Activated T-helper 1 cell treated with anti-CD3 and anti-CD28 coated beads, Interleukin-12 subunit alpha, Interleukin-12 subunit beta, Interleukin-2, Interleukin-4 antibody, amounts not matched to agents 30 ng/mL and 10 ng/mL and 1 ng/mL, durations not matched to agents 14 hours and 24 hours and 36 hours (primary cell): ENCODE measurements around the gene WFS1. TPM values are rescaled to one million over a fixed set of nuclear protein-coding genes. Genes with fewer than 3 reads are reported as not detected.

Experiments used
- DNase-seq: peaks from one replicate; pipeline ENCODE4 v3.0.0; 2021; ENCODE audit warnings: low spot score
- H3K27ac Mint-ChIP-seq: one replicate; pipeline ENCODE4 v1.8.0; 2021; ENCODE audit warnings: mild to moderate bottlenecking, mixed read lengths
- H3K27me3 Mint-ChIP-seq: one replicate; pipeline ENCODE4 v1.8.0; 2022; ENCODE audit warnings: mild to moderate bottlenecking, moderate library complexity, mixed read lengths; ENCODE audit not compliant: insufficient read depth
- H3K36me3 Mint-ChIP-seq: one replicate; pipeline ENCODE4 v1.8.0; 2021; ENCODE audit warnings: low read depth, mixed read lengths
- H3K4me1 Mint-ChIP-seq: one replicate; pipeline ENCODE4 v1.8.0; 2021; ENCODE audit warnings: low read depth, mixed read lengths
- H3K4me3 Mint-ChIP-seq: one replicate; pipeline ENCODE4 v1.8.0; 2021; ENCODE audit warnings: mild to moderate bottlenecking, moderate library complexity, mixed read lengths
- H3K9me3 Mint-ChIP-seq: one replicate; pipeline ENCODE4 v1.8.0; 2021; ENCODE audit warnings: mixed read lengths
- intact Hi-C: fragments of 100-400 bp; cut with micrococcal nuclease; formaldehyde crosslinking; loops from one replicate; pipeline ENCODE4 v1.15.1; 2024
- total RNA-seq: library from RNA; stranded (reverse); gene quantifications from 2 replicates; pipeline ENCODE4 v1.2.3, GENCODE V29; 2022

WFS1 gene
- total RNA-seq, 1 donor from 2014 or later = 9.3 TPM

GRCh38 chr4:6294705-6295421 is 25.2 kb downstream of the WFS1 start:
- H3K36me3 Mint-ChIP-seq = no peaks in the 10 kb centered on the region

GRCh38 chr4:6295495-6295894 is 25.8 kb downstream of the WFS1 start:
- no peak for DNase-seq
- intact Hi-C loops = no loop called here
- Mint-ChIP-seq H3K27ac (no peak overlapping the region), H3K9me3 (no peaks in the 10 kb centered on the region), H3K4me1 (no peaks in the 10 kb centered on the region), H3K4me3 (no peak overlapping the region), H3K27me3 (no peaks in the 10 kb centered on the region), H3K36me3 (no peaks in the 10 kb centered on the region)

More at GRCh38 chr4:6294705-6295421, 25.2 kb downstream of the WFS1 start:
- no peak overlapping the region for H3K27ac Mint-ChIP-seq
- no peak for DNase-seq
- H3K9me3 Mint-ChIP-seq = no peaks in the 10 kb centered on the region
- no peaks in the 10 kb centered on the region for H3K27me3 Mint-ChIP-seq
- intact Hi-C loops = no loop called here
- H3K4me3 Mint-ChIP-seq = no peak overlapping the region
- no peaks in the 10 kb centered on the region for H3K4me1 Mint-ChIP-seq

GRCh38 chr4:6296026-6296425 is 26.4 kb downstream of the WFS1 start:
- no peak overlapping the region for H3K4me3 Mint-ChIP-seq
- intact Hi-C loops = no loop called here
- H3K9me3 Mint-ChIP-seq = no peaks in the 10 kb centered on the region
- H3K27ac Mint-ChIP-seq = no peak overlapping the region
- H3K27me3 Mint-ChIP-seq = no peaks in the 10 kb centered on the region
- H3K4me1 Mint-ChIP-seq = no peaks in the 10 kb centered on the region
- H3K36me3 Mint-ChIP-seq = no peaks in the 10 kb centered on the region
- no peak for DNase-seq

GRCh38 chr4:6297266-6297815 is 27.7 kb downstream of the WFS1 start:
- H3K27me3 Mint-ChIP-seq = no peaks in the 10 kb centered on the region
- no peaks in the 10 kb centered on the region for H3K4me1 Mint-ChIP-seq
- no peak overlapping the region for H3K27ac Mint-ChIP-seq
- no peaks in the 10 kb centered on the region for H3K9me3 Mint-ChIP-seq
- no peak for DNase-seq
- intact Hi-C loops = no loop called here
- H3K36me3 Mint-ChIP-seq = no peaks in the 10 kb centered on the region
- no peak overlapping the region for H3K4me3 Mint-ChIP-seq

GRCh38 chr4:6298035-6298434 is 28.4 kb downstream of the WFS1 start:
- Mint-ChIP-seq H3K27me3 (no peaks in the 10 kb centered on the region), H3K27ac (no peak overlapping the region), H3K36me3 (no peaks in the 10 kb centered on the region), H3K4me3 (no peak overlapping the region), H3K9me3 (no peaks in the 10 kb centered on the region), H3K4me1 (no peaks in the 10 kb centered on the region)
- DNase-seq = no peak
- intact Hi-C loops = no loop called here

- no peak overlapping the region for H3K4me3 Mint-ChIP-seq
These were observed 29.2 kb downstream of the WFS1 start for GRCh38 chr4:6298852-6299251.

GRCh38 chr4:6299875-6300274 is 30.2 kb downstream of the WFS1 start:
- Mint-ChIP-seq H3K4me3 (no peak overlapping the region), H3K27ac (no peak overlapping the region), H3K4me1 (no peaks in the 10 kb centered on the region), H3K27me3 (no peaks in the 10 kb centered on the region), H3K9me3 (no peaks in the 10 kb centered on the region), H3K36me3 (no peaks in the 10 kb centered on the region)
- DNase-seq = no peak
- intact Hi-C loops = no loop called here

More at GRCh38 chr4:6298852-6299251, 29.2 kb downstream of the WFS1 start:
- H3K27ac Mint-ChIP-seq = no peak overlapping the region
- no peak for DNase-seq
- no peaks in the 10 kb centered on the region for H3K9me3 Mint-ChIP-seq
- no peaks in the 10 kb centered on the region for H3K4me1 Mint-ChIP-seq
- no peaks in the 10 kb centered on the region for H3K36me3 Mint-ChIP-seq
- no peaks in the 10 kb centered on the region for H3K27me3 Mint-ChIP-seq
- intact Hi-C loops = no loop called here

- intact Hi-C loops = no loop called here
- peaks cover 2% of the 10 kb centered on the region for H3K27me3 Mint-ChIP-seq
These were observed 30.7 kb downstream of the WFS1 start for GRCh38 chr4:6300359-6300758.

GRCh38 chr4:6301051-6301731 is 31.5 kb downstream of the WFS1 start:
- intact Hi-C loops = no loop called here
- no peak overlapping the region for H3K27ac Mint-ChIP-seq
- no peak overlapping the region for H3K4me3 Mint-ChIP-seq
- H3K9me3 Mint-ChIP-seq = no peaks in the 10 kb centered on the region
- H3K36me3 Mint-ChIP-seq = no peaks in the 10 kb centered on the region
- peaks cover 7% of the 10 kb centered on the region for H3K27me3 Mint-ChIP-seq
- no peak for DNase-seq
- H3K4me1 Mint-ChIP-seq = no peaks in the 10 kb centered on the region

More at GRCh38 chr4:6300359-6300758, 30.7 kb downstream of the WFS1 start:
- Mint-ChIP-seq H3K4me1 (no peaks in the 10 kb centered on the region), H3K36me3 (no peaks in the 10 kb centered on the region), H3K9me3 (no peaks in the 10 kb centered on the region), H3K27ac (no peak overlapping the region), H3K4me3 (no peak overlapping the region)
- no peak for DNase-seq

GRCh38 chr4:6301732-6302442 is 32.2 kb downstream of the WFS1 start:
- no peak overlapping the region for H3K27ac Mint-ChIP-seq
- H3K4me1 Mint-ChIP-seq = no peaks in the 10 kb centered on the region
- intact Hi-C loops = no loop called here
- H3K36me3 Mint-ChIP-seq = no peaks in the 10 kb centered on the region
- no peak overlapping the region for H3K4me3 Mint-ChIP-seq
- H3K27me3 Mint-ChIP-seq = peaks cover 12% of the 10 kb centered on the region
- no peaks in the 10 kb centered on the region for H3K9me3 Mint-ChIP-seq
- no peak for DNase-seq

GRCh38 chr4:6302869-6303268 is 33.2 kb downstream of the WFS1 start:
- no peaks in the 10 kb centered on the region for H3K36me3 Mint-ChIP-seq

GRCh38 chr4:6303943-6304342 is 34.3 kb downstream of the WFS1 start:
- DNase-seq = no peak
- Mint-ChIP-seq H3K4me1 (no peaks in the 10 kb centered on the region), H3K27me3 (peaks cover 24% of the 10 kb centered on the region), H3K9me3 (no peaks in the 10 kb centered on the region), H3K36me3 (no peaks in the 10 kb centered on the region), H3K4me3 (no peak overlapping the region), H3K27ac (no peak overlapping the region)
- intact Hi-C loops = no loop called here

More at GRCh38 chr4:6302869-6303268, 33.2 kb downstream of the WFS1 start:
- Mint-ChIP-seq H3K4me3 (no peak overlapping the region), H3K27ac (no peak overlapping the region), H3K27me3 (peaks cover 15% of the 10 kb centered on the region), H3K9me3 (no peaks in the 10 kb centered on the region), H3K4me1 (no peaks in the 10 kb centered on the region)
- DNase-seq = no peak
- intact Hi-C loops = no loop called here

- Mint-ChIP-seq H3K36me3 (no peaks in the 10 kb centered on the region), H3K4me1 (no peaks in the 10 kb centered on the region), H3K4me3 (no peak overlapping the region), H3K27ac (no peak overlapping the region), H3K9me3 (no peaks in the 10 kb centered on the region), H3K27me3 (peaks cover 35% of the 10 kb centered on the region)
- DNase-seq = no peak
- intact Hi-C loops = no loop called here
These were observed 36.6 kb downstream of the WFS1 start for GRCh38 chr4:6306299-6306698.
